Neural cell (in vitro differentiated cells): Measurements from ENCODE around the gene SSX4. TPM values are rescaled to one million over a fixed set of nuclear protein-coding genes. Genes with fewer than 3 reads are reported as not detected.
"Not testable (repeated sequence)": the region's sequence is repeated elsewhere in the genome, so short reads cannot be mapped to it uniquely, and the experiment has no call there.

ENCODE experiments used
- H2AFZ ChIP-seq: fragments of 200-600, 300-800 bp; sonication (generic), shearing (Covaris generic); 2 replicates; pipeline ENCODE4 v1.6.0; 2014; ENCODE audit warnings: low read depth, mild to moderate bottlenecking, antibody characterized with exemption, low read length, moderate library complexity
- H3F3A ChIP-seq: fragments of 200-600 bp; shearing (Covaris generic); 2 replicates; pipeline ENCODE4 v1.6.1; 2016; ENCODE audit warnings: mild to moderate bottlenecking, moderate library complexity, mixed read lengths, antibody characterized with exemption, low read length; ENCODE audit not compliant: insufficient read depth, poor library complexity, severe bottlenecking
- H3K27ac ChIP-seq: fragments of 200-600, 300-800 bp; sonication (generic), shearing (Covaris generic); 2 replicates; pipeline ENCODE4 v1.5.1; 2014; ENCODE audit warnings: mild to moderate bottlenecking, low read length, moderate library complexity
- H3K27me3 ChIP-seq: fragments of 300-800, 200-600 bp; sonication (generic), shearing (Covaris generic); 2 replicates; pipeline ENCODE4 v1.6.0; 2014; ENCODE audit warnings: mild to moderate bottlenecking, low read depth, low read length, moderate library complexity; ENCODE audit not compliant: insufficient read depth
- H3K36me3 ChIP-seq: fragments of 300-800, 200-600 bp; sonication (generic), shearing (Covaris generic); 2 replicates; pipeline ENCODE4 v1.5.1; 2014; ENCODE audit warnings: mild to moderate bottlenecking, antibody characterized with exemption, low read length, moderate library complexity; ENCODE audit not compliant: insufficient read depth
- H3K4me2 ChIP-seq: fragments of 300-800, 200-600 bp; sonication (generic), shearing (Covaris generic); 2 replicates; pipeline ENCODE4 v1.6.0; 2014; ENCODE audit warnings: mild to moderate bottlenecking, low read length
- H3K4me3 ChIP-seq: fragments of 300-800, 200-600 bp; sonication (generic), shearing (Covaris generic); 2 replicates; pipeline ENCODE4 v1.5.1; 2014; ENCODE audit warnings: mild to moderate bottlenecking, low read length, moderate library complexity
- H3K79me2 ChIP-seq: fragments of 200-600 bp; shearing (Covaris generic); replicated peaks from 2 replicates; pipeline ENCODE4 v1.6.0; 2014; ENCODE audit warnings: mild to moderate bottlenecking, low read length, moderate library complexity; ENCODE audit not compliant: insufficient read depth
- H3K9ac ChIP-seq: fragments of 300-800, 200-600 bp; sonication (generic), shearing (Covaris generic); 2 replicates; pipeline ENCODE4 v1.6.1; 2016; ENCODE audit warnings: mild to moderate bottlenecking, low read length, mixed read lengths
- H3K9me2 ChIP-seq: fragments of 200-600 bp; shearing (Covaris generic); 2 replicates; pipeline ENCODE4 v1.6.1; 2016; ENCODE audit warnings: mild to moderate bottlenecking, low read length, mixed read lengths; ENCODE audit not compliant: insufficient read depth
- H3K9me3 ChIP-seq: fragments of 200-600, 300-800 bp; sonication (generic), shearing (Covaris generic); 2 replicates; pipeline ENCODE4 v1.6.1; 2016; ENCODE audit warnings: mild to moderate bottlenecking, mixed run types, low read length, moderate library complexity, mixed read lengths
- H4K20me1 ChIP-seq: fragments of 200-600 bp; shearing (Covaris generic); 2 replicates; pipeline ENCODE4 v1.6.1; 2016; ENCODE audit warnings: mild to moderate bottlenecking, mixed run types; ENCODE audit not compliant: insufficient read depth
- polyA plus RNA-seq: library from polyadenylated mRNA; depleted of rRNA; stranded (reverse); fragments of >200 nt; gene quantifications from 2 replicates; pipeline ENCODE4 v1.2.3, GENCODE V29; 2014

Gene SSX4
- polyA plus RNA-seq, 1 donor from 2014 or later: not detected

DNA sequence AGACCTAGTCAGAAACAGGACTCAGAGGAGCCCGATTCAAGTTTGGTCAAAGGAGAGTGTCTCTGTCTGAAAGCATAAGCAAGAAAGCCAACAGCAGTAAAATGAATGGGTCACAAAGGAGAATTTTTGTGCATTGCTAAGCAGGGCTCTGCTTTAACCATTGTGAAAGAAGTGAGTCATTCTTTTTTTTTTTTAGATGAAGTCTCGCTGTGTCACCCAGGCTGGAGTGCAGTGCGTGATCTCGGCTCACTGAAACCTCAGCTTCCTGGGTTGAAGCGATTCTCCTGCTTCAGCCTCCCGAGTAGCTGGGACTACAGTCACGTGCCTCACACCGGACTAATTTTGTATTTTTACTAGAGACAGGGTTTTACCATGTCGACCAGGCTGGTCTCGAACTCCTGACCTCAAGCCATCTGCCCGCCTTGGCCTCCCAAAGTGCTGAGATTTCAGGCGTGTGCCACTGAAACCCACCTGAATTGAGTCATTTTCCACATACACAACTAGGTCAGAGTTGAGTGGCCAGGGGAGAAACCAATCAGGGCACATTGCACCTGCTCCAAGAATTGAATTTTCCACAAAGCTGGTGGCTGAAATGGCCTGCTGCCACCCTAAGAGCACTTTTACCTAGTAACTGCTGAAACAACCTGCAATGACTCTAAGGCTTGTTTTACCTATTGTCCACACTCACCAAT is 15.5 kb upstream of the SSX4 start:
- H3K9me2 ChIP-seq, H4K20me1 ChIP-seq, H3K36me3 ChIP-seq, H3K9ac ChIP-seq, H3K79me2 ChIP-seq, H2AFZ ChIP-seq, H3K27ac ChIP-seq, H3F3A ChIP-seq, H3K4me2 ChIP-seq, H3K4me3 ChIP-seq, H3K9me3 ChIP-seq, H3K27me3 ChIP-seq: not testable (repeated sequence)

GRCh38 chrX:48370408-48370807 is 12.9 kb upstream of the SSX4 start:
- not testable (repeated sequence) for H3K36me3 ChIP-seq, H2AFZ ChIP-seq, H3K27me3 ChIP-seq, H3K4me3 ChIP-seq, H3K9ac ChIP-seq, H3K9me2 ChIP-seq, H3F3A ChIP-seq, H3K4me2 ChIP-seq, H4K20me1 ChIP-seq, H3K9me3 ChIP-seq, H3K27ac ChIP-seq, H3K79me2 ChIP-seq

- H4K20me1 ChIP-seq, H3K9me2 ChIP-seq, H3K9ac ChIP-seq, H3K9me3 ChIP-seq, H3K4me3 ChIP-seq, H3K27ac ChIP-seq, H3K27me3 ChIP-seq, H3K4me2 ChIP-seq, H3F3A ChIP-seq, H3K36me3 ChIP-seq, H3K79me2 ChIP-seq, H2AFZ ChIP-seq: not testable (repeated sequence)
Measured at GRCh38 chrX:48396931-48397330, 13.6 kb downstream of the SSX4 start.

- not testable (repeated sequence) for H3K27ac ChIP-seq, H3K9ac ChIP-seq, H3K27me3 ChIP-seq, H2AFZ ChIP-seq, H4K20me1 ChIP-seq, H3K9me3 ChIP-seq, H3K79me2 ChIP-seq, H3K4me3 ChIP-seq, H3F3A ChIP-seq, H3K4me2 ChIP-seq, H3K36me3 ChIP-seq, H3K9me2 ChIP-seq
Measured at GRCh38 chrX:48397825-48398224, 14.5 kb downstream of the SSX4 start.

- not testable (repeated sequence) for H3K4me3 ChIP-seq, H3K9me2 ChIP-seq, H3K36me3 ChIP-seq, H4K20me1 ChIP-seq, H3K4me2 ChIP-seq, H3F3A ChIP-seq, H3K27me3 ChIP-seq, H3K9me3 ChIP-seq, H3K9ac ChIP-seq, H2AFZ ChIP-seq, H3K27ac ChIP-seq, H3K79me2 ChIP-seq
Measured at GRCh38 chrX:48411860-48412259, 28.5 kb downstream of the SSX4 start, which contains the start of gene SSX4B. TSS of gene SSX4B (minus strand) at chrX:48411960. CDS start at chrX:48411372, 588 bp downstream.

DNA sequence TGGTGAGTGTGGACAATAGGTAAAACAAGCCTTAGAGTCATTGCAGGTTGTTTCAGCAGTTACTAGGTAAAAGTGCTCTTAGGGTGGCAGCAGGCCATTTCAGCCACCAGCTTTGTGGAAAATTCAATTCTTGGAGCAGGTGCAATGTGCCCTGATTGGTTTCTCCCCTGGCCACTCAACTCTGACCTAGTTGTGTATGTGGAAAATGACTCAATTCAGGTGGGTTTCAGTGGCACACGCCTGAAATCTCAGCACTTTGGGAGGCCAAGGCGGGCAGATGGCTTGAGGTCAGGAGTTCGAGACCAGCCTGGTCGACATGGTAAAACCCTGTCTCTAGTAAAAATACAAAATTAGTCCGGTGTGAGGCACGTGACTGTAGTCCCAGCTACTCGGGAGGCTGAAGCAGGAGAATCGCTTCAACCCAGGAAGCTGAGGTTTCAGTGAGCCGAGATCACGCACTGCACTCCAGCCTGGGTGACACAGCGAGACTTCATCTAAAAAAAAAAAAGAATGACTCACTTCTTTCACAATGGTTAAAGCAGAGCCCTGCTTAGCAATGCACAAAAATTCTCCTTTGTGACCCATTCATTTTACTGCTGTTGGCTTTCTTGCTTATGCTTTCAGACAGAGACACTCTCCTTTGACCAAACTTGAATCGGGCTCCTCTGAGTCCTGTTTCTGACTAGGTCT is 43.8 kb downstream of the SSX4 start:
- H3K36me3 ChIP-seq, H3K9me2 ChIP-seq, H3K9ac ChIP-seq, H2AFZ ChIP-seq, H3K27ac ChIP-seq, H3K4me2 ChIP-seq, H4K20me1 ChIP-seq, H3K4me3 ChIP-seq, H3K9me3 ChIP-seq, H3K79me2 ChIP-seq, H3F3A ChIP-seq, H3K27me3 ChIP-seq: not testable (repeated sequence)

DNA sequence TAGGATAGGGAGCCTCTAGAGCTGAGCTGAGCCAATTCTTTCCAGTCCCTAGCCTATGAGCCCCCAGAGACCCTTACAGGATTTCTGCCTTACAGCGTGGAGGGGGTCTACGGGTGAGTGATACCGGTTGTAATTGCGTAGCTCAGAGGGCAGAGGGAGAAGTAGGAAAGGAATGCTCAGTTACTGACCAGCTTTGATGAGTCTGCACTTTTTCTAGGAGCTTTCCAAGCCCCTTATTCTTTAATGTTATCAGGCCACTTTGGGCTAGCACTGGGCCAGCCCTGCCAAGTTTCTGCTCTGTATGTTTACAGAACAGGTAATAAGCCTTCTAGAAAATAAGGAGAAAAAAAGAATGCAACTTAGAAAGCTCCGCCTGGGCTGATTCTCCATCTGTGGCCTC is 46.3 kb downstream of the SSX4 start:
- not testable (repeated sequence) for H3K4me3 ChIP-seq, H3K4me2 ChIP-seq, H3K9me2 ChIP-seq, H3K36me3 ChIP-seq, H3K79me2 ChIP-seq, H3K27me3 ChIP-seq, H3K27ac ChIP-seq, H3K9me3 ChIP-seq, H3F3A ChIP-seq, H4K20me1 ChIP-seq, H3K9ac ChIP-seq, H2AFZ ChIP-seq

- not testable (repeated sequence) for H4K20me1 ChIP-seq, H3K27me3 ChIP-seq, H3K9me3 ChIP-seq, H3K79me2 ChIP-seq, H3K36me3 ChIP-seq, H2AFZ ChIP-seq, H3K4me3 ChIP-seq, H3K9ac ChIP-seq, H3K9me2 ChIP-seq, H3F3A ChIP-seq, H3K4me2 ChIP-seq, H3K27ac ChIP-seq
Measured at GRCh38 chrX:48430166-48430565, 46.8 kb downstream of the SSX4 start.
